ENCODE data around the gene SULT1A2. TPM values are rescaled to one million over a fixed set of nuclear protein-coding genes. Genes with fewer than 3 reads are reported as not detected.

Gene SULT1A2
- total RNA-seq, 2 donors from 2014 or later: 0.96 to 3.1 TPM

DNA sequence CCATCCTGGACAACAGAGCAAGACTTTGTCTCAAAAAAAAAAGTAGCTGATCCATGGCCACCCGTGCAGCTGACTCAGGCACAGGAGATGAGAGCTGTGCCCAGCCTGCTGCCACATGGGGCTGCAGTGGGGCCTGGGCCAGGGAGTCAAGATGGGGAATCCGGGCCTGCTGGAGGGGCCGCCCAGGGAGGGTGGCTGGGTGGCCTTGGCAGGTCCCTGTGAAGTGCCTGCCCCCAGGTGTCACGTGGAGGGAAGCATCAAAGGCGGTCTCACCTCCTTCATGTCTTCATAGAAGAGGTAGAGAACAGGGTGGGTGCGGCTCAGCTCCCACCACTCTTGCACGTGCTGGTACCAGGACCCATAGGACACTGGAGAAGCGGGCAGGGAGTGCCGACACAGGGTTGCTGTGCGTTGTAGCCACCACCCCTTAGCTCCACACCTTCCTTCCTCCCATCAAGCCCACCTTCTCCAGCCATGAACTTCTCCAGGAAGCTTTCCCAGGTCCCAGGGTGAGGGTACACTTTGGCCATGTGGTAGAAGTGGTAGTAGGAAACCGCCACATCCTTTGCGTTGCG lies 3.8 kb downstream of the SULT1A2 start:
- H3K9me3 ChIP-seq: no peaks in the 10 kb centered on the region
- intact Hi-C loops (cut with DNase I): no loop called here
- 95% methylated on average over 13 of the region's 13 CpGs for WGBS
- peaks cover 9 to 10% of the 10 kb centered on the region in 2 donors for H3K36me3 ChIP-seq
- no peak for TF ChIP-seq POLR2AphosphoS5 (IDR thresholded peaks at IDR 0.05)
- TF ChIP-seq, protein P1, sequence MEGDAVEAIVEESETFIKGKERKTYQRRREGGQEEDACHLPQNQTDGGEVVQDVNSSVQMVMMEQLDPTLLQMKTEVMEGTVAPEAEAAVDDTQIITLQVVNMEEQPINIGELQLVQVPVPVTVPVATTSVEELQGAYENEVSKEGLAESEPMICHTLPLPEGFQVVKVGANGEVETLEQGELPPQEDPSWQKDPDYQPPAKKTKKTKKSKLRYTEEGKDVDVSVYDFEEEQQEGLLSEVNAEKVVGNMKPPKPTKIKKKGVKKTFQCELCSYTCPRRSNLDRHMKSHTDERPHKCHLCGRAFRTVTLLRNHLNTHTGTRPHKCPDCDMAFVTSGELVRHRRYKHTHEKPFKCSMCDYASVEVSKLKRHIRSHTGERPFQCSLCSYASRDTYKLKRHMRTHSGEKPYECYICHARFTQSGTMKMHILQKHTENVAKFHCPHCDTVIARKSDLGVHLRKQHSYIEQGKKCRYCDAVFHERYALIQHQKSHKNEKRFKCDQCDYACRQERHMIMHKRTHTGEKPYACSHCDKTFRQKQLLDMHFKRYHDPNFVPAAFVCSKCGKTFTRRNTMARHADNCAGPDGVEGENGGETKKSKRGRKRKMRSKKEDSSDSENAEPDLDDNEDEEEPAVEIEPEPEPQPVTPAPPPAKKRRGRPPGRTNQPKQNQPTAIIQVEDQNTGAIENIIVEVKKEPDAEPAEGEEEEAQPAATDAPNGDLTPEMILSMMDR (IDR thresholded peaks at IDR 0.05): no peak
- no peak for TF ChIP-seq POLR2A (IDR thresholded peaks at IDR 0.05)
- no peaks in the 10 kb centered on the region for H3K27me3 ChIP-seq (replicated peaks; ENCODE audit: insufficient read depth)
- no peak for DNase-seq (ENCODE audit: low spot score)
- H3K4me1 ChIP-seq (replicated peaks): no peaks in the 10 kb centered on the region
- no peak overlapping the region for H3K27ac ChIP-seq
- no peak overlapping the region for H3K4me3 ChIP-seq

DNA sequence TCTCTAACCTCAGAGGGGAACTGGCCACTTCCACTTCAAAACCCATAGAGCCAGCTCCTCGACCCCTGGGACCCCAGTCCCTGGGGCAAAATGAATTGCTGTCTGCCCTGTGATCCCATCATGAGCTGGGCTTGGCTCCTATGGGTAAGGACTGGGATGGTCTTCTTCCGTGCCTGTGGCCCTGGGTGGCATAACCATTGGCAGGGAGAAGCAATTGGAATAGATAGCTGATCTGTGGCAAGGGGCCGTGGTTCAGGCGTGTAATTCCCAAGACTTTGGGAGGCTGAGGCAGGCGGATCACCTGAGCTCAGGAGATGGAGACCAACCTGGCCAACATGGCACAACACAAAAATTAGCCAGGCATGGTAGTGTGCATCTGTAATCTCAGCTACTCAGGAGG lies 4.3 kb downstream of the SULT1A2 start:
- Histone ChIP-seq H3K4me3 (no peak overlapping the region), H3K27me3 (replicated peaks; ENCODE audit: insufficient read depth) (no peaks in the 10 kb centered on the region), H3K27ac (no peak overlapping the region), H3K36me3 (peaks cover 9 to 10% of the 10 kb centered on the region in 2 donors), H3K9me3 (no peaks in the 10 kb centered on the region), H3K4me1 (replicated peaks) (no peaks in the 10 kb centered on the region)
- intact Hi-C loops (cut with DNase I): no loop called here
- WGBS: 94% methylated on average over 5 of the region's 5 CpGs
- DNase-seq (ENCODE audit: low spot score): no peak
- TF ChIP-seq POLR2AphosphoS5 (IDR thresholded peaks at IDR 0.05): no peak
- TF ChIP-seq POLR2A (IDR thresholded peaks at IDR 0.05): no peak
- TF ChIP-seq, protein P1 (IDR thresholded peaks at IDR 0.05): no peak

DNA sequence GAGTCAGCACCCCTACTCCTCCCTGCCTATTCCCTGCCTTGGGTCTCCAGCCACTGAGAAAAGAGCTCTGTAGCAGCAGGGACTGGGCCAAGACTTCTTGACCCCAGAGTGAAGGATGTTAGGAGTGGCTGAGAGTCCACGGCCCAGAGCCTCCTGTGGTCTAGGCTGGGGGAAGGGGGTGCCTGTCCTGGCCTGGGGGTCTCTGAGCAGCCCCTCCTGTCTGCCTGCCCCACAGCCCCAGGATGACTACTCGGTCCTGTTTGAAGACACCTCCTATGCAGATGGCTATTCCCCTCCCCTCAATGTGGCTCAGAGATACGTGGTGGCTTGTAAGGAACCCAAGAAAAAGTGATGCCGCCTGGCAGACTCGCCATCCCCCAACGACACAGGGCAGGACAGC lies 5.5 kb downstream of the SULT1A2 start:
- H3K27me3 ChIP-seq (replicated peaks; ENCODE audit: insufficient read depth): no peaks in the 10 kb centered on the region
- TF ChIP-seq, protein P1 (IDR thresholded peaks at IDR 0.05): no peak
- no peak for TF ChIP-seq POLR2A (IDR thresholded peaks at IDR 0.05)
- H3K36me3 ChIP-seq: peaks cover 9 to 10% of the 10 kb centered on the region in 2 donors
- DNase-seq (ENCODE audit: low spot score): no peak
- no peaks in the 10 kb centered on the region for H3K9me3 ChIP-seq
- no peak overlapping the region for H3K27ac ChIP-seq
- no peaks in the 10 kb centered on the region for H3K4me1 ChIP-seq (replicated peaks)
- intact Hi-C loops (cut with DNase I): no loop called here
- no peak overlapping the region for H3K4me3 ChIP-seq
- WGBS: 83% methylated on average over 6 of the region's 6 CpGs

DNA sequence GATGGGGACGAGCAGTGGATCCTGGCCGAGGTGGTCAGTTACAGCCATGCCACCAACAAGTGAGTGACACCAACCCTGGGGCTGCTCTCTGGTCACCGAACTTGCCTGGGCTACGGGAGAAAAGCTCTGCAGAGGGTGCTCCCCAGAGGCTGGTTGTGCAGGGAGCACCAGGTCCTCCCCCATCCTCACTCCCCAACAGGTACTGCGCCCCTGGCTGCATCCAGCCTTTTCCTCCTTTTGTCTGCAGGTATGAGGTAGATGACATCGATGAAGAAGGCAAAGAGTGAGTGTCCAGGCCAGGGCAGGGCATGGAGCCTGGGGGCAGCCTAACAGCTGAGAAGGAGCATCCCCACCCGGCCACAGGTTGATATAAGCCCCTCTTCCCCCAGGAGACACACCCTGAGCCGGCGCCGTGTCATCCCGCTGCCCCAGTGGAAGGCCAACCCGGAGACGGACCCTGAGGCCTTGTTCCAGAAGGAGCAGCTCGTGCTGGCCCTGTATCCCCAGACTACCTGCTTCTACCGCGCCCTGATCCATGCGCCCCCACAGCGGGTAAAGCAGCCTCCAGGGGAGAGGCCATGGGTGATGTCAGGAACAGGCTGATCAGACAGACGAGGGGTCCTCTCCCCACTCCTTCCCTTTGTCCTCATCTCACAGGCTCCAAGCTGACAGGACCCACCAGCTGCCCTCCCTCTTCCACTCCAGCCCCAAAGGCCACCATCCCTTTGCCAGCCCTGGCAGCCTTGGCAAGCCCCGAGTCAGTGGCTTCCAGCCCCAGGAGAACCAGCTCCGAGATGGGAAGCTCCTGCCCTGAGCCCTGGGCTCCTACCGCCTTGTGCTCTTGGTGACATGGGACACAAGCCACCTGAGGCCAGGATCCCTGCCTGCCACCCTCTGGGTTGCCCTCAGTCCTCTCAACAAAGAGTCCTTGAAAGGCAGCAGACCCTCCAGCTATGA lies 6.2 kb downstream of the SULT1A2 start:
- peaks cover 9 to 10% of the 10 kb centered on the region in 2 donors for H3K36me3 ChIP-seq

More for the DNA sequence above, 6.2 kb downstream of the SULT1A2 start:
- intact Hi-C loops (cut with DNase I): no loop called here
- Histone ChIP-seq H3K27ac (no peak overlapping the region), H3K4me3 (no peak overlapping the region), H3K27me3 (replicated peaks; ENCODE audit: insufficient read depth) (no peaks in the 10 kb centered on the region), H3K4me1 (replicated peaks) (no peaks in the 10 kb centered on the region), H3K9me3 (no peaks in the 10 kb centered on the region)
- WGBS: 92% methylated on average over 22 of the region's 22 CpGs
- DNase-seq (ENCODE audit: low spot score): no peak
- TF ChIP-seq POLR2AphosphoS5 (IDR thresholded peaks at IDR 0.05): no peak
- no peak for TF ChIP-seq POLR2A (IDR thresholded peaks at IDR 0.05)
- TF ChIP-seq, protein P1 (IDR thresholded peaks at IDR 0.05): no peak
